ENCODE measurements around the gene ZSCAN10.
"Not testable (repeated sequence)": the region's sequence is repeated elsewhere in the genome, so short reads cannot be mapped to it uniquely, and the experiment has no call there.

- TF ChIP-seq CTCF (conservative IDR thresholded peaks at IDR 0.05 in 1 of 2, IDR thresholded peaks at IDR 0.05 in 1 of 2; ENCODE audit: extremely low read depth in 1 of 2, insufficient read depth in 1 of 2, low read depth in 1 of 2, low read length in 2 of 2); EZH2 (IDR thresholded peaks at IDR 0.05; ENCODE audit: borderline replicate concordance, low read length): not testable (repeated sequence)
These were observed 29.9 kb downstream of the ZSCAN10 start for GRCh38 chr16:3069146-3069545.

All from mammary epithelial cell (primary cell).